DND-41 (cell line): Measurements from ENCODE around the gene GNAI2.
"Not testable (repeated sequence)": the region's sequence is repeated elsewhere in the genome, so short reads cannot be mapped to it uniquely, and the experiment has no call there.

Experiments
- ATAC-seq: fragments of 200-7000 bp; cut with Tn5 transposase; 3 replicates; pipeline ENCODE4 v1.9.1; 2021; ENCODE audit warnings: low read depth; ENCODE audit not compliant: insufficient read depth
- DNase-seq: peaks from one replicate; pipeline ENCODE4 v3.0.0-alpha.2; 2020
- H2AFZ ChIP-seq: 2 replicates; pipeline ENCODE4 v1.6.0; 2012; ENCODE audit warnings: low read depth, low read length
- H3K27ac ChIP-seq: 2 replicates; pipeline ENCODE4 v1.5.1; 2012; ENCODE audit warnings: low read length, inconsistent platforms
- H3K27me3 ChIP-seq: fragments of 200-600 bp; sonication (generic); 2 replicates; pipeline ENCODE4 v1.6.0; 2012; ENCODE audit warnings: low read length, mild to moderate bottlenecking, inconsistent platforms; ENCODE audit not compliant: insufficient read depth, poor library complexity
- H3K36me3 ChIP-seq: 2 replicates; pipeline ENCODE4 v1.5.1; 2012; ENCODE audit warnings: low read length, inconsistent platforms; ENCODE audit not compliant: insufficient read depth
- H3K4me1 ChIP-seq: 2 replicates; pipeline ENCODE4 v1.5.1; 2012; ENCODE audit warnings: mild to moderate bottlenecking, low read length; ENCODE audit not compliant: insufficient read depth
- H3K4me2 ChIP-seq: 2 replicates; pipeline ENCODE4 v1.6.0; 2012; ENCODE audit warnings: mild to moderate bottlenecking, moderate library complexity, low read length, inconsistent platforms; ENCODE audit not compliant: insufficient read depth
- H3K4me3 ChIP-seq, 2 experiments: fragments of 200-600 bp in 1 of 2; shearing (Covaris generic) in 1 of 2; 2 replicates each; pipeline ENCODE4 v1.5.1; 2012 to 2016; ENCODE audit warnings: inconsistent platforms in 2 of 2, low read length in 2 of 2, mild to moderate bottlenecking in 2 of 2, low read depth in 1 of 2, moderate library complexity in 1 of 2
- H3K79me2 ChIP-seq: 2 replicates; pipeline ENCODE4 v1.6.0; 2012; ENCODE audit warnings: low read length, inconsistent platforms; ENCODE audit not compliant: insufficient read depth
- H3K9ac ChIP-seq: 2 replicates; pipeline ENCODE4 v1.6.0; 2012; ENCODE audit warnings: low read depth, mild to moderate bottlenecking, inconsistent platforms, low read length, moderate library complexity
- H3K9me3 ChIP-seq: 2 replicates; pipeline ENCODE4 v1.5.1; 2012; ENCODE audit warnings: low read length, moderate library complexity, mild to moderate bottlenecking, inconsistent platforms; ENCODE audit not compliant: insufficient read depth, severe bottlenecking
- H4K20me1 ChIP-seq: 2 replicates; pipeline ENCODE4 v1.6.0; 2012; ENCODE audit warnings: low read length; ENCODE audit not compliant: insufficient read depth
- EZH2 ChIP-seq: IDR thresholded peaks from 3 replicates; pipeline ENCODE4 v1.6.1; 2012; ENCODE audit warnings: borderline replicate concordance, low read depth, mild to moderate bottlenecking, moderate library complexity, low read length, inconsistent platforms; ENCODE audit not compliant: severe bottlenecking
- TF ChIP-seq, protein P1 (sequence below): IDR thresholded peaks from 2 replicates; pipeline ENCODE4 v1.5.1; 2012; ENCODE audit warnings: borderline replicate concordance, low read length, moderate library complexity, mild to moderate bottlenecking; ENCODE audit not compliant: poor library complexity, severe bottlenecking; ENCODE audit errors: extremely low read depth

GNAI2 gene

DNA sequence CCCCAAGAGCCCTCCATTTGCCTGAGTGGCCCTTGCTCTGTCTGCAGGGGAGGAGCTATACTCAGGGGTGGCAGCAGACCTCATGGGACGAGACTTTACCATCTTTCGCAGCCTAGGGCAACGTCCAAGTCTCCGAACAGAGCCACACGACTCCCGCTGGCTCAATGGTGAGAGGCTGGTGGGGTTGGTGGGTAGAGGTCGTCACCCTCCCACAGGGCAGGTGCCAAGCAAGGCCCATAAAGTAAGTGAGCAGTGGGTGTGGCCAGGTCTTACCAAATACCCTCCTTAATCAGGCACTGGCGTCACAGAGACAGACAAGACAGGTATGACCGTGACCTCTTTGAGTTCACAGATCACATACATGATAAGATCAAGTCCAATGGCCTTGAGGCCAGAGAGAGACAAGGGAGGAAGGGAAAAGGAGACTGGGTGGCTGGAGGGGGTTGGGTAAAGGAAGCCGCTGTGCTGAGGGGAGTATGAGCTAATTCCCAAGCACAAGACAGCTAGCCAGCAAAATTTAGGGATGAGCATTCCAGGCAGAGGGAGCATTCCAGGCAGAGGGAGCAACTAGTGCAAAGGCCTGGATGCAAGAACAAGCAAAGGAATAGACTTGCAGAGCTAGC is 35.4 kb downstream of the GNAI2 start:
- no peak for DNase-seq

DNA sequence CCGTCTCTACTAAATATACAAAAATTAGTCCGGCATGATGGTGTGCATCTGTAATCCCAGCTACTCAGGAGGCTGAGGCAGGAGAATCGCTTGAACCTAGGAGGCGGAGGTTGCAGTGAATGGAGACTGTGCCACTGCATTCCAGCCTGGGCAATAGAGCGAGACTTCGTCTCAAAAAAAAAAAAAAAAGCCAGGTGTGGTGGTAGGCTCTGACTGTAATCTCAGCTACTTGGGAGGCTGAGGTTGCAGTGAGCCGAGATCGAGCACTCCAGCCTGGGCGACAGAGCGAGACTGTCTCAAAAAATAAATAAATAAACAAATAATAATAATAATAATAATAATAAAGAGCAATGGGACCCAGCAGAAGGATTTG is 36.5 kb downstream of the GNAI2 start:
- H4K20me1 ChIP-seq, H2AFZ ChIP-seq, DNase-seq, H3K27ac ChIP-seq, ATAC-seq, H3K9me3 ChIP-seq, H3K9ac ChIP-seq, H3K79me2 ChIP-seq, H3K36me3 ChIP-seq, H3K4me3 ChIP-seq, H3K4me1 ChIP-seq: not testable (repeated sequence)
- Histone ChIP-seq H3K4me2 (peak overlapping the region; percentile 51; the same call in 1 of the 2 replicates), H3K27me3 (peaks cover 24% of the 10 kb centered on the region)

More for the DNA sequence above, 35.4 kb downstream of the GNAI2 start:
- no peaks in the 10 kb centered on the region for H3K9me3 ChIP-seq
- H4K20me1 ChIP-seq = no peaks in the 10 kb centered on the region
- H3K79me2 ChIP-seq = no peaks in the 10 kb centered on the region
- H3K9ac ChIP-seq = no peak overlapping the region
- H3K36me3 ChIP-seq = no peaks in the 10 kb centered on the region
- H3K27ac ChIP-seq = no peak overlapping the region
- TF ChIP-seq, protein P1, sequence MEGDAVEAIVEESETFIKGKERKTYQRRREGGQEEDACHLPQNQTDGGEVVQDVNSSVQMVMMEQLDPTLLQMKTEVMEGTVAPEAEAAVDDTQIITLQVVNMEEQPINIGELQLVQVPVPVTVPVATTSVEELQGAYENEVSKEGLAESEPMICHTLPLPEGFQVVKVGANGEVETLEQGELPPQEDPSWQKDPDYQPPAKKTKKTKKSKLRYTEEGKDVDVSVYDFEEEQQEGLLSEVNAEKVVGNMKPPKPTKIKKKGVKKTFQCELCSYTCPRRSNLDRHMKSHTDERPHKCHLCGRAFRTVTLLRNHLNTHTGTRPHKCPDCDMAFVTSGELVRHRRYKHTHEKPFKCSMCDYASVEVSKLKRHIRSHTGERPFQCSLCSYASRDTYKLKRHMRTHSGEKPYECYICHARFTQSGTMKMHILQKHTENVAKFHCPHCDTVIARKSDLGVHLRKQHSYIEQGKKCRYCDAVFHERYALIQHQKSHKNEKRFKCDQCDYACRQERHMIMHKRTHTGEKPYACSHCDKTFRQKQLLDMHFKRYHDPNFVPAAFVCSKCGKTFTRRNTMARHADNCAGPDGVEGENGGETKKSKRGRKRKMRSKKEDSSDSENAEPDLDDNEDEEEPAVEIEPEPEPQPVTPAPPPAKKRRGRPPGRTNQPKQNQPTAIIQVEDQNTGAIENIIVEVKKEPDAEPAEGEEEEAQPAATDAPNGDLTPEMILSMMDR = no peak
- no peak for TF ChIP-seq EZH2
- no peak overlapping the region for H2AFZ ChIP-seq
- no peak overlapping the region for H3K4me2 ChIP-seq
- H3K4me1 ChIP-seq = peaks cover 8% of the 10 kb centered on the region
- H3K4me3 ChIP-seq = no peak overlapping the region
- no peak for ATAC-seq
- peaks cover 22% of the 10 kb centered on the region for H3K27me3 ChIP-seq

DNA sequence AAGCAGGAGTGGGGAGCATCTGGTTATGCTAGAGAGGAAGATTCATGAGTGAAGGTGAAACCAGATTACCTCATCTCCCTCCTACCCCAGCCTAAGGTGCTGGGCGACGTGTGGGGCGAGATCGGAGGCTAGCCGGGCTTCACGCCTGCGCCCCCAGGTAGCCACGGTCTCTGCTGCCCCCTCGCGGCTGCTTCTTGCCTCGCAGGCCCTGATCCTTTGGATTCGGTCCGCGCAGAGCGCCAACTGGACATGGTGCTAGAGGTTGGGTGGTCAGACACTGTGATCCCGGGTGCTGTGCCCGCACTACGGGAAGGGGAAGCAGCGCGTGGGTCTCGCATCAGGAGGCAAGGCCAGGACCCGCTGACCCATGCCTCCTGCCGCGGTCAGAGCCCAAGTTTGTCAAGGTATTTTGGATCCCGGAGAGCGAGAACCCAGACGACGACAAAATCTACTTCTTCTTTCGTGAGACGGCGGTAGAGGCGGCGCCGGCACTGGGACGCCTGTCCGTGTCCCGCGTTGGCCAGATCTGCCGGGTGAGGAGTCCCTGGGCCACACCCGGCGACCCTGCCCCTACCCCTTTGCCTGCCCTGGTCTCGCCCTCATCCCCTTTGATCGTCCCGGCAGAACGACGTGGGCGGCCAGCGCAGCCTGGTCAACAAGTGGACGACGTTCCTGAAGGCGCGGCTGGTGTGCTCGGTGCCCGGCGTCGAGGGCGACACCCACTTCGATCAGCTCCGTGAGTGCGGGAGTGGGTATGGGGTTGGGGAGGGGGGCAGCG is 37.1 kb downstream of the GNAI2 start:
- H3K9me3 ChIP-seq = no peaks in the 10 kb centered on the region
- H3K4me2 ChIP-seq = peak overlapping the region; percentile 51
- H3K9ac ChIP-seq = 0 out of 2 replicates have a peak overlapping the region, but pooled peaks have one; percentile 17
- no peaks in the 10 kb centered on the region for H3K79me2 ChIP-seq
- H3K27ac ChIP-seq = no peak overlapping the region
- no peak overlapping the region; the same call in 1 of the 2 replicates for H2AFZ ChIP-seq
- DNase-seq (peak; percentile 74), ATAC-seq (peak; percentile 85)
- no peaks in the 10 kb centered on the region for H3K36me3 ChIP-seq
- no peak for TF ChIP-seq EZH2
- TF ChIP-seq, protein P1 = peak; percentile 98
- H4K20me1 ChIP-seq = no peaks in the 10 kb centered on the region
- H3K4me3 ChIP-seq = no peak overlapping the region; a peak in 1 of 4 replicates
- peaks cover 24% of the 10 kb centered on the region for H3K27me3 ChIP-seq
- H3K4me1 ChIP-seq = peaks cover 8% of the 10 kb centered on the region

DNA sequence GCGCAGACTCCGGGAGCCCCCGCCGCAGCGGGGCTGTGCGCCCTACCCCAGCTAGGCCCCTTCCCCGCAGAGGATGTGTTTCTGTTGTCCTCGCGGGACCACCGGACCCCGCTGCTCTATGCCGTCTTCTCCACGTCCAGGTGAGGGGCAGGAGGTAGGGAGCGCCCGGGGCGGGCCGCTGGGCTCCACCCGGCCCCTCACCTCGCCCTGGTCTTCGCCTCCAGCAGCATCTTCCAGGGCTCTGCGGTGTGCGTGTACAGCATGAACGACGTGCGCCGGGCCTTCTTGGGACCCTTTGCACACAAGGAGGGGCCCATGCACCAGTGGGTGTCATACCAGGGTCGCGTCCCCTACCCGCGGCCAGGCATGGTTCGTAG is 37.7 kb downstream of the GNAI2 start:
- Histone ChIP-seq H3K4me3 (no peak overlapping the region), H3K36me3 (no peaks in the 10 kb centered on the region), H3K27me3 (peaks cover 24% of the 10 kb centered on the region), H3K79me2 (no peaks in the 10 kb centered on the region), H3K9ac (no peak overlapping the region), H3K4me1 (peaks cover 8% of the 10 kb centered on the region), H3K9me3 (no peaks in the 10 kb centered on the region), H3K27ac (no peak overlapping the region), H3K4me2 (no peak overlapping the region), H4K20me1 (no peaks in the 10 kb centered on the region), H2AFZ (no peak overlapping the region)
- ATAC-seq (no peak), DNase-seq (no peak)
- TF ChIP-seq, protein P1 = no peak
- TF ChIP-seq EZH2 = no peak
